ENCODE results near the gene GRIK4. TPM values are rescaled to one million over a fixed set of nuclear protein-coding genes. Genes with fewer than 3 reads are reported as not detected.
"Not testable (repeated sequence)": the region's sequence is repeated elsewhere in the genome, so short reads cannot be mapped to it uniquely, and the experiment has no call there.

Gene GRIK4
- total and polyA plus RNA-seq, 12 donors: 0.33 to 4.8 (median 3.0) TPM

- intact Hi-C loops (cut with DNase I): no loop called here
- H3K36me3 ChIP-seq (replicated peaks in 1 of 2): no peaks in the 10 kb centered on the region
- H3K4me3 ChIP-seq: no peak overlapping the region
- H3K9me3 ChIP-seq (replicated peaks in 1 of 3): no peaks in the 10 kb centered on the region
- H3K27ac ChIP-seq: no peak overlapping the region
- no peak for DNase-seq
- H3K27me3 ChIP-seq: no peaks in the 10 kb centered on the region
- WGBS, 4 donors: 50 to 68% (median 53%) methylated on average over 1 of the region's 1 CpG
- peaks cover 5 to 6% of the 10 kb centered on the region in 2 donors for H3K4me1 ChIP-seq (replicated peaks in 1 of 2)
- TF ChIP-seq CTCF (IDR thresholded peaks at IDR 0.05) (no peak), POLR2A (IDR thresholded peaks at IDR 0.05) (no peak)
Measured at GRCh38 chr11:121018746-121019145, 507.2 kb downstream of the GRIK4 start.

- H3K36me3 ChIP-seq (replicated peaks in 1 of 2); H3K27me3 ChIP-seq; H3K27ac ChIP-seq; intact Hi-C loops (cut with DNase I); H3K9me3 ChIP-seq (replicated peaks in 1 of 3); H3K4me3 ChIP-seq; DNase-seq: not testable (repeated sequence)
- H3K4me1 ChIP-seq (replicated peaks in 1 of 2): peaks cover 15 to 20% of the 10 kb centered on the region in 2 donors
- WGBS, 4 donors: 92 to 94% (median 93%) methylated on average over 13 to 36 of the region's 36 CpGs
Measured at GRCh38 chr11:121021718-121022117, 510.2 kb downstream of the GRIK4 start.

GRCh38 chr11:121023848-121024751 is 512.6 kb downstream of the GRIK4 start, which contains the start of gene TBCEL:
TSS of gene TBCEL (plus strand) at chr11:121024102. CDS start at chr11:121045691, 21,589 bp downstream.
- Histone ChIP-seq H3K4me3 (peak within 1 kb of the TSS; percentile 49 to 97 (median 76)), H3K36me3 (replicated peaks in 1 of 2) (no peaks in the 10 kb centered on the region), H3K27ac (peak within 1 kb of the TSS in 4 of 5 donors; percentile 13 to 79 (median 62)), H3K27me3 (no peaks in the 10 kb centered on the region), H3K9me3 (replicated peaks in 1 of 3) (no peaks in the 10 kb centered on the region), H3K4me1 (replicated peaks in 1 of 2) (peaks cover 15 to 20% of the 10 kb centered on the region in 2 donors)
- intact Hi-C loops (cut with DNase I): no loop called here
- TF ChIP-seq CTCF (IDR thresholded peaks at IDR 0.05) (no peak), POLR2A (IDR thresholded peaks at IDR 0.05) (peak; percentile 14 to 64)
- WGBS, 4 donors: 0 to 1% (median 1%) methylated on average over 9 to 54 of the region's 54 CpGs
- DNase-seq: peak; percentile 89 to 97 (median 90)

DNA sequence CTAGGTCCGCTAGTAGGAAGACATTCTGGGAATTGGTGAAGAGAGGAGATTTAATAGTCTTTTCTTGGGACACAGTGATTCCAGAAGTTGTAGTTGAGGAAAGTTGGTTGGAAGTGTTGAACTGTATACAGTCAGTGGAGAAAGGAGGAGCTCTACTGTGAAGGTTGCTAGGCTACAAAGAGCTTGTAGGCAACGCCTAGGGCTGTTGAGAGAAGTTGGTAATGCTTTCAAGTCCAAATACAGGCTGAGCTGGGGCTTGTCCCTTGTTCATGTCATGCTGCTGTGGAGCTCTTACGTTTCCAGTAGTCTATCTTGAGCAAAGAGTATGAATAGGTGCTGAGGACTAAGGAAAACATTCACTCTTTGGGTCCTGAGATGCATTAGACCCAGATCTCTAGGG is 513.4 kb downstream of the GRIK4 start:
- H3K27ac ChIP-seq: peak overlapping the region in 1 of 5 donors; percentile 55
- H3K27me3 ChIP-seq: no peaks in the 10 kb centered on the region
- WGBS, 4 donors: 63 to 79% (median 76%) methylated on average over 3 of the region's 3 CpGs
- peak overlapping the region in 1 of 4 donors; percentile 92 for H3K4me3 ChIP-seq
- peaks cover 15 to 20% of the 10 kb centered on the region in 2 donors for H3K4me1 ChIP-seq (replicated peaks in 1 of 2)
- TF ChIP-seq POLR2A (IDR thresholded peaks at IDR 0.05) (no peak), CTCF (IDR thresholded peaks at IDR 0.05) (no peak)
- DNase-seq: no peak
- intact Hi-C loops (cut with DNase I): no loop called here
- H3K9me3 ChIP-seq (replicated peaks in 1 of 3): no peaks in the 10 kb centered on the region
- H3K36me3 ChIP-seq (replicated peaks in 1 of 2): no peaks in the 10 kb centered on the region
